Sigmoid colon (tissue), 7 donors: Measurements from ENCODE around the gene NUP62CL. TPM values are rescaled to one million over a fixed set of nuclear protein-coding genes. Genes with fewer than 3 reads are reported as not detected.

ENCODE experiments used
- DNase-seq: peaks from one replicate; pipeline ENCODE4 v3.0.0-alpha.2; 2019
- H3K27ac ChIP-seq, 4 donors: fragments of 200-600 bp; sonication (generic); one replicate each; pipeline ENCODE4 v1.5.1; 2016 to 2019; ENCODE audit warnings: mild to moderate bottlenecking in 1 of 4
- H3K27me3 ChIP-seq, 3 donors: fragments of 200-600 bp; sonication (generic); one replicate each; pipeline ENCODE4 v1.5.1; 2019; ENCODE audit warnings: mild to moderate bottlenecking in 1 of 3
- H3K36me3 ChIP-seq, 4 donors: fragments of 200-600 bp; sonication (generic); one replicate each; pipeline ENCODE4 v1.5.1; 2016 to 2019
- H3K4me1 ChIP-seq, 4 donors: fragments of 200-600 bp; sonication (generic); one replicate each; pipeline ENCODE4 v1.5.1; 2017 to 2019
- H3K4me3 ChIP-seq, 4 donors: fragments of 200-600 bp; sonication (generic); one replicate each; pipeline ENCODE4 v1.5.1; 2017 to 2019; ENCODE audit warnings: mild to moderate bottlenecking in 2 of 4, moderate library complexity in 1 of 4
- H3K9me3 ChIP-seq, 4 donors: fragments of 200-600 bp in 3 of 4; sonication (generic) in 3 of 4; one replicate each; pipeline versions ENCODE4 v1.5.1 to v1.6.1; 2013 to 2019
- CTCF ChIP-seq, 4 experiments: fragments of 450-650 bp in 3 of 4; fragments of 200-600 bp in 1 of 4; IDR thresholded peaks; one replicate each; pipeline ENCODE4 v1.5.1; 2016 to 2019; ENCODE audit warnings: antibody characterized with exemption in 4 of 4, mild to moderate bottlenecking in 3 of 4, moderate library complexity in 2 of 4
- EP300 ChIP-seq, 4 donors: sonication (generic); formaldehyde crosslinking; IDR thresholded peaks; one replicate each; pipeline ENCODE4 v1.6.1; 2017; ENCODE audit warnings: antibody characterized with exemption in 4 of 4
- POLR2A ChIP-seq, 2 donors: fragments of 450-650 bp; IDR thresholded peaks; one replicate each; pipeline ENCODE4 v1.6.1; 2016; ENCODE audit warnings: antibody characterized with exemption in 2 of 2, mild to moderate bottlenecking in 2 of 2, moderate library complexity in 2 of 2
- POLR2AphosphoS5 ChIP-seq, 4 donors: sonication (generic); formaldehyde crosslinking; IDR thresholded peaks; one replicate each; pipeline ENCODE4 v1.6.1; 2017; ENCODE audit warnings: antibody characterized with exemption in 4 of 4
- WGBS, 2 donors: extraction: QIAGEN DNeasy Blood & Tissue Kit; methylation state at CpG; one replicate each; pipeline ENCODE4 v1.1.7; 2013; 5-methylcytosine and 5-hydroxymethylcytosine counted together
- intact Hi-C: fragments of 100-400 bp; cut with DNase I; formaldehyde crosslinking; loops from one replicate; pipeline ENCODE4 v1.15.1; 2023
- polyA plus RNA-seq, 3 donors: library from polyadenylated mRNA; stranded (reverse); fragments of 200-250 nt; gene quantifications; one replicate each; pipeline ENCODE4 v1.2.3, GENCODE V29; 2013
- small RNA-seq, 3 donors: library from RNA; depleted of rRNA; stranded (forward); fragments of <200 nt; gene quantifications; one replicate each; pipeline ENCODE3, GENCODE V24; 2016
- total RNA-seq, 4 donors: library from RNA; depleted of rRNA; stranded (reverse); fragments of >200 nt; gene quantifications; one replicate each; pipeline ENCODE4 v1.1.0, GENCODE V29; 2016
- donor health status: healthy with polysubstance abuse.
- donor health status: Bipolar disorder and iron deficiency.
- donor health status: healthy.

NUP62CL gene
- total and polyA plus RNA-seq, 7 donors: 0.71 to 3.6 (median 2.8) TPM; not detected in 3

- DNase-seq: no peak
- Histone ChIP-seq H3K4me3 (no peak overlapping the region), H3K36me3 (no peaks in the 10 kb centered on the region), H3K27ac (no peak overlapping the region), H3K4me1 (no peaks in the 10 kb centered on the region), H3K9me3 (peaks cover 0 to 3% (median 0%) of the 10 kb centered on the region in 4 donors), H3K27me3 (no peaks in the 10 kb centered on the region)
- TF ChIP-seq POLR2A (IDR thresholded peaks at IDR 0.05) (no peak), POLR2AphosphoS5 (IDR thresholded peaks at IDR 0.05) (no peak), EP300 (IDR thresholded peaks at IDR 0.05) (no peak), CTCF (IDR thresholded peaks at IDR 0.05) (no peak)
- WGBS, 2 donors: 98 to 99% methylated on average over 6 of the region's 6 CpGs
- intact Hi-C loops: no loop called here
These were observed 130.1 kb downstream of the NUP62CL start for GRCh38 chrX:107076158-107076557.

Small RNAs within 50 kb of the gene (small RNA-seq; reads per million reads assigned to genes)
- gene RF00019: 0 reads per million in 3 donors

Other genes with a start within 250 kb of the NUP62CL start
- 10 to 100 TPM in 3 of 4 donors, 1 to 10 TPM in 1; 9.3 to 13.0 (median 11.5) TPM for gene MORC4, start 206.2 kb downstream of the NUP62CL start, total RNA-seq
- gene MORC4, start 206.2 kb downstream of the NUP62CL start, polyA plus RNA-seq: 1 to 10 TPM; 5.8 to 7.2 (median 6.0) TPM
- 10 to 100 TPM; 16.9 to 28.2 (median 21.9) TPM for gene RBM41, start 87.6 kb downstream of the NUP62CL start, total RNA-seq
- gene RBM41, start 87.6 kb downstream of the NUP62CL start, polyA plus RNA-seq: 1 to 10 TPM; 4.8 to 7.3 (median 7.2) TPM
- gene DNAAF6, start 178 bp upstream of the NUP62CL start, total RNA-seq: not detected
- not detected for gene DNAAF6, start 178 bp upstream of the NUP62CL start, polyA plus RNA-seq
- under 1 TPM in 3 of 4 donors, not detected in 1; under 0.01 to 0.16 (median 0.14) TPM for gene FRMPD3, start 243.2 kb upstream of the NUP62CL start, total RNA-seq
- gene FRMPD3, start 243.2 kb upstream of the NUP62CL start, polyA plus RNA-seq: under 1 TPM in 2 of 3 donors, not detected in 1; under 0.01 to 0.52 TPM